Stimulated activated CD4-positive, alpha-beta T cell treated with anti-CD3 and anti-CD28 coated beads, Interleukin-1b, Interleukin-23, amount 100 ng/mL, for 4 hours (primary cell): ENCODE results near the gene NRM.
"Not testable (repeated sequence)": the region's sequence is repeated elsewhere in the genome, so short reads cannot be mapped to it uniquely, and the experiment has no call there.

Source experiments
- DNase-seq, 2 donors: peaks; one replicate each; pipeline ENCODE4 v3.0.0-alpha.2; 2020; ENCODE audit warnings: low read depth in 2 of 2

Gene NRM

DNA sequence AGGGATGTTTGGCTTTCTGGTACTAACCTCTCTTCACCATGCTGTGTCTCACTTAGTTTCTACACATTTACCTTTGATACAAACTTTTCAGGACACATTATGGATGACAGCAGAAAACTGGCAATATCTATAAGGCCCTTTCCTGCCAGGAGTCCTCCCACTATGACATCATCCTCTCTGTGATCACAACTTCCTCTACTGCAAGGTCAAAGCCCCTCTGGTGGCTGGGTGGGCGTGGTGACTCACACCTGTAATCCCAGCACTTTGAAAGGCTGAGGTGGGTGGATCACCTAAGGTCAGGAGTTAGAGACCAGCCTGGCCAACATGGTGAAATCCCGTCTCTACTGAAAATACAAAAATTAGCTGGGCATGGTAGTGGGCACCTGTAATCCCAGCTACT lies 24.5 kb downstream of the NRM start:
- not testable (repeated sequence) for DNase-seq

DNA sequence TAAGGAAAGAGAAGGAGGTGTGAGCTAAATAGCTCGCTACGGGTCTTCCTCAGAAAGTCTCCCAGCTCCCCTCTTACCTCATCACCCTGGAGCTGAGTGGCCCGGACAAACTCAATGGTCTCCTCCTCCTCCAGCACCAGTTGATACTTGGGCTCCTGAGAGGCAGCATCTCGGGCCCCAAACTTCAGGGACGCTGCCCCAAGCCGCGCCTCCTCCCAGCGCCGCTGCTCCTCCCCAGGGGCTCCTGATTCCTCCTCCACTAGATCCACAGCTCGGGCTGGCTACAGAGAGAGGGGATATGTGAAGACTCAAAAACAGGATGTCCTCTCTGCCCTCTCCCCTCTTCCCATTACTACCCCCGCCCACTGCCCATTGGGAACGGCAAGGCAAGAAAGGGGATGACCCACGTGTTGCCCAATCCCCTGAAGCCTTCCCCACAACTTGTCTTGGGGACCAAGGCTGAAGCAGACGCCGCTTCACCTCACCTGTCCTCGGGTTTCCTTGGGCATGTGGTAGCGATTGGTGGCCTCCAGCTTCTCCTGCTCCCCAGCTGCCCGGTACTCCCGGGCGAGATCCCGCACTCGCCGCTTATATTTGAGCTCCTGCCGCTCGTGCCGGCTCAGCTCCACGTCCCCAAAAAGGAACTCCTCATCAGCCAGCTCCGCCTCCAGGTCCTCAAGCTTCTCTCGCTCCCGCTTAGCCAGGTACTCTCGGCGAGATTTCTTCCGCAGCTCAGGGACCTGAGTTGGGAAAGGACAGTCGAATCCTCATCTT lies 25.6 kb downstream of the NRM start:
- no peak for DNase-seq

DNA sequence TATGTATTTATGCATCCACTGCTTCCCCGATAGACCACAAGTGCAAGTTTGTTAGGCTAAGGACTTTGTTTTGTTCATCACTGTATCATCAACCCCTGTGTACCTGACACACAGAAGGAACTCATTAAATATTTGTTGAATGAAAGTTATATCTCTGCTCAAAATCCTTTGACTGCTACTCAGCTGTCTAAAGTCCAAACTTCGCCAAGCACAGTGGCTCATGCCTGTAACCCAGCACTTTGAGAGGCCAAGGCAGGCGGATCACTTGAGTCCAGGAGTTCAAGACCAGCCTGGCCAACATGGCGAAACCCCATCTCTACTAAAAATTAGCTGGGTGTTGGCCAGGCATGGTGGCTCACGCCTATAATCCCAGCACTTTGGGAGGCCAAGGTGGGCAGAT lies 32.9 kb downstream of the NRM start:
- DNase-seq, result not testable (repeated sequence)

DNA sequence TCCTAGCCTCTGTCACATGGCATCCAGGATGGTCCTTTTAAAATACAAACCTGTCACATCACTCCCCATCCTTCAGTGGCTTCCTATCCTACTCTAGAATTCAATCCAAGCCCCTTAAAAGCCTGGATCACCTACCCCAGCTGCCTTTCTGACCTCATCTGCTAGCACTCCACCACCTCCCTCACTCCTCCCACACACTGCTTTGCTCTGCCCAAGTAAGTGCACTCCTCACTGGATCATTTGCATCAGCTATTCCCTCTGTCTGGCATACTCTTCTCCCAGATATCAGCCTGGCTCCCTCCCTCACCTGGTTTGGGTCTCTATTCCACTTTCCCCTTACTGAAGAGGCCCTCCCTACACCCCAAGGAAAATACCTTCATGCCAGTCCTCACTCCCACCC lies 33.3 kb downstream of the NRM start:
- no peak for DNase-seq

DNA sequence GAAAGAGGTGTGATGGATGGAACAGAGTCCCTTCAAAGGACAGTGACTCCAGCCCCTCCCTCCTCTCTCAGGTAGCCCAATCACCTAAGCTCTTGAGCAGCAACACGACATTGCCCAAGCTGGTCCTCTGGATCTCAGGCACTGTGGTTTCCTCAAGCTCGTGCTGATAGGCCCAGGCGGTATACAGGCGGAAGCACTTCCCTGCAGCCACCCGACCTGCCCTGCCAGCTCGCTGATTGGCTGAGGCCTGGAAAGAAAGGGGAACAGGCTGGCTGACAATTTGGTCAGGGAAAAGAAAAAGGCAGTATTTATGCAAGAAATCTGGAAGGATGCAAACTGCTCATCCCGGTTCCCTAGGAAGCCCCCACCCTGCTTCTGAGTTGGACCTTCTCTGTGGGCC lies 34.3 kb downstream of the NRM start:
- no peak for DNase-seq

DNA sequence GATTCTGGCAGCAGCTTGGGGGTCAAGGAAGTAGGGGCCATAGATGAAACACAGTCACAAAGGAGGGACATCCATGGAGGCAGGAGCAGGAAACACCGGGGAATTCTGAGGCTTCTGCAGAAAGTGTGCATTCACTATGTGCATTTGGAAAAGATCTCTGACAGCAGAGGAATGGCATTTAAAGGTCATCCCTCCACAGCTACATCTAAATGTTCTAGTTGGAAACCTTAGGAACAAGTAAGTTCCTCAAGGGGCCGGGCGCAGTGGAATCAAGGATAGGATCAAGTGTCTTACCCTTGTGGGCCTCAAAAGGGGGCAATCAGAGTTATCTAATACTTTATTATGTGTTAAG lies 35.1 kb downstream of the NRM start:
- DNase-seq, result no peak

DNA sequence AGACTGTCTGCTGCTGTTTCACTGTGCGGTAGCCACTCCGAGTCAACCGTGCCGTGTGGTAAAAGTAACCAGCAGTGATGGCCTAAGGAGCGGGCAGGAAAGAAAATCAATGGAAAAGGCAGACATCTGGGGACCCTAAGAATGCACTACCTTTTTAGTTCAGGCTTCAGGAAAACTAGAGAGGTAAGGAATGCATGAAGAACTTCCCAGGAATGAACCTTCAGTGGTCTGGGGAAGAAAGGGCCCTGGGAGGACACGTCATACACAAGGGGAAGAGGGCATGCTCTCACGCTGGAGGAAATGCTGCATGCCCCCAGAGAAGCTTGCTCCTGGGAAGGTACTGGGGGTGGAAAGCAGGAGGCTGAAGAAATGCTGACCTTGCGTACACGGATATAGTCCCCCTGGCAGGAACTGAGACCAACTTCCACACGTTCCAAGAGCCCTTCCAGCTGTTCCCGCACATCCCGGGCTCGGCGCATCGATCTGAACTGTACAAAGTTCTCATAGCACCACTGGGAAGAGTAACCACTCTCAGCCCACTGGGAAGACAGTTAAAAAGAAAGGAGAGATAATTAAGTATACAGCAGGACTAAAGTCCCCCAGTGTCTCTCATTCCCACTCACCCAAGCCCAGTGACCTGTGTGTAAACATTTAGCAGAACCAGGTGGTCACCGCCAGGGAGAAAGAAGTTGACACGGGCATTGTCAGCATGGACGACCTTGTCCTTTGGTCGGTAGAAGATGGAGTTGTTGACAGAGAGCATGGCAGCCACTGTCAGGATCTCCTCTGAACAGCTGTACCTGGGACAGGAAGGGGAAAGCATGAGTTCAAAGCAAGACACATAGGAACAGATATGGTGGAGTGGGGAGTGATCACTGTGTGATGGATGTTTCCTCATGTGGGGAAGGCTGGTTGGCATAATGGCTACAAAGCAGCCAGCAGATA lies 35.7 kb downstream of the NRM start:
- no peak for DNase-seq

DNA sequence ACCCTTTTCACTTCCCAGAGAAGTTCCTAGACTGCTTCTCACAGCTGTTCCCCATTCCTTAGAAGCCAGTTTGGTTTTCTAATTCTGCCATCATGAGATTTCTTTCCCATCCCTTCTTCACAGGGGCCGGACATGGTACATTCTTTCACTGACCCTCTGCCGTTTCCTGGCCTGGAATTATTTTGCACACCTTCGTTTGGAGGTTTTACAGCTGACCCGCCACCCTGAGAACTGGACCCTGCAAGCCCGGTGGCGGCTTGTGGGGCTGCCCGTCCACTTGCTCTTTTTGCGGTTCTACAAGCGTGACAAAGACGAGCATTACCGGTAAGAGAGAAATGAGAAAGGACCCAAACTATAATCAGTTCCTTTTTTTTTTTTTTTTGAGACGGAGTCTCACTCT lies 39.6 kb downstream of the NRM start:
- DNase-seq, result no peak

DNA sequence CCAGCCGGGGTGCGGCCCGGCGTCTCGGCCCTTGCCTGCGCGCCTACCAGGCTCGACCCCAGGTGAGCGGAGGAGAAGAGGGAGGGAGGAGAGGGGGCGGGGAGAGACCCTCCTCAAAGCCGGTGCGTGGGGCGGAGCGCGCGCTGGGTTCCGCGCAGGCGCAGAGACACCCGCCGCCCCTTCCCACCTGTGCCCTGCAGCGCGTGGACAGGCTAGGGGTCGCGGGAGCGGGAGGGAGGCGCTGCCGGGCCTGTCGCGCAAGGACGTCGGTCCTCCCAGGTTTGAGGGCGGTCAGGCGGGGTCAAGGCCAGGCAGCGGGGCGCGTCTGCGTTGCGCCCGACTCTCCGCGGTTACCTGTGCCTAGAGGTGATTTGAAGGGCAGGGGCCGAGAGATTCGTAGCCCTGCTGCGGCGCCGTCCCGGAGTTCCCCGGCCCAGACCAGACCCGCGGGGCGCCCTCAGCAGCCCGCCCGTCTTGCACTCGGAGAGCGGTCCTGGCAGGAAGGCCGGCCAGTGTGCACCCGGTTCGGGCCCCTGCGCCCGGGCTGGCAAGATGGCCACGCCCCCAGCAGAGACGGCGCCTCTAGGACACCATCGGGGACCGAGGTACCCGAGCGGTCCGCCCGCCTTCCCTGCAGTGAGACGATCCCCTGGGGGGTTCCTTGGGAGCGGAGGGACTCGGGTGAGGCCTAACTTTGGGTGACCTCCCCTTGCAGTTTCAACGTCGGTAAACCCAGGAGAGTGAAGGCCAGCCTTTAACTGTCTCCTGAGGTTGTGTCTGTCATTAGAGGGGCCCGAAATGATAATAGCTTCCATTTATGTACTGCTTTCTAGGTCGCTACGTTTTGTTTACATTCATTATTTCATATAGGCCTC lies 43.3 kb downstream of the NRM start:
- DNase-seq, result peak; percentile 66 to 76

DNA sequence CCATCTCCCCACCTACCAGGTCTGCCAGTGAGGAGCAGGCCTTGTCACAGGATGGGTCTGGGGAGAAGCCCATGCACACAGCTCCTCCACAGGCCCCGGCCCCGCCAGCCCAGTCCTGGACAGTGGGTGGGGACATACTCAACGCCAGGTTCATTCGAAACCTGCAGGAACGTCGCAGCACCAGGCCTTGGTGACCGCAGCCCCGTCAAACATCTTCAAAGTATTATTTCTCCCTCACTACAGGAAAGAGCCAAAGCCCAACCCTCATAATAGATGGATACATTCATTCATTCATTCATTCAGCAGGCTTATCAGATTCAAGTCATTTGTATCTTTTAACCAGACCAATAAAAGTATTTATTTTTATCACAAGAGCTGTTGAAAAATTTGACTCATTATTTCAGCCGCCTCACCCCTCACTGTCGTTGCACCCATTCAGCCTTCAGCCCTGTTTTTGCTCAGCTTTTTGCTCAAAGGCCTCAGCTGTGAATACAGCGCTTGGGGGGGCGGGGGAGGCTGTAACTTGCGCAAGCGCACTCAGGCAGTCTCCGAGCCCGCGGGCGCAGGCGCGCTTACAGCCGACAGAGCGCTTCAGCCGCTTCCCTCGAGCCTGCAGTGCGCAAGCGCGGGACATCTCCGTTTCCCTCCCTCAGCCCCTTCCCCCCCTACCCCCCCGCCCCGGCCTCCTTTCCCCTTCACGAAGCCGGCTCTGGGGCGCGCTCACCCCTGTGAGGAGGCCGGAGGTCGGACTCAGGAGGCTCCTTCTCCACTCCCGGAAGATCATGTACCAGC lies 44.1 kb downstream of the NRM start, which contains the start of gene C6orf136:
C6orf136 (plus strand) TSS at position 684 of the 792 bp plus-strand sequence; CDS start at position 783, 99 bp downstream.
- peak; percentile 87 to 90 for DNase-seq

DNA sequence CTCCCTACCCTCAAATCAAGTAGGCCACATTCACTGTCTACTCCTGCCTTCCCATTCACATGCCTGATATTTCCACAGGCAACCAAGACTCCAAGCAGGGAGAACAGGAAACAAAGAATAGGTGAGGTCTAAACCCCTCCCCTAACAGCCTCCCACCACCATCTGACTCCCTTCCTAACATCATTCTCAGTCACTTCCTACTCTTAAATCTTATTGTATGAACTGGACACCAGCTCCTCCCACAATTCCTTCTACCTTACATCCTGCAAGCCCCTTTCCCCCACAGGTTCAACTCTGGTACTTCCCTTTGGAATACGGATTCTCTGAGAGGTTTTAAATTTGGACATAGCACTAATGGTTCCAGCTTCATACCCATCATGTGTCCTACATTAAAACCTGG lies 44.8 kb downstream of the NRM start:
- no peak for DNase-seq

DNA sequence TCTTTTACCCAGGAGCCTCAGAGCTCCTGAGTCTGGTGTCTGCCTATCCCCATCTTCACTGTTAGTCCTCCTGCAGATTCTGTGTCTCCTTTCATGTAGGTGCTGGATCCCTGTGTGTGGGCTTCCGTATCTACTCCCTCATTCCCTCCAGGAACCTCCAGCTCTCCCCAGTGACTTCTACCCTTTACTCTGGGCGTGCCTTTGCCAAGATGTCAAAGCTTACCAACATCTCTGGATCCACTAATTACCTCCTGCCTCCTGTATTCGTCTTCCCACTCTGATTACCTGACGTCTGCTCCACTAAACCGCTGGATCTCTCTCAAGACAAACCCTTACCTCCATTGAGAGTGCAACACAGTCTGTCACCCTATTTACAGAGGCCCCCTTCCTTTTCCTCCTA lies 46.0 kb downstream of the NRM start:
- DNase-seq, result no peak

DNA sequence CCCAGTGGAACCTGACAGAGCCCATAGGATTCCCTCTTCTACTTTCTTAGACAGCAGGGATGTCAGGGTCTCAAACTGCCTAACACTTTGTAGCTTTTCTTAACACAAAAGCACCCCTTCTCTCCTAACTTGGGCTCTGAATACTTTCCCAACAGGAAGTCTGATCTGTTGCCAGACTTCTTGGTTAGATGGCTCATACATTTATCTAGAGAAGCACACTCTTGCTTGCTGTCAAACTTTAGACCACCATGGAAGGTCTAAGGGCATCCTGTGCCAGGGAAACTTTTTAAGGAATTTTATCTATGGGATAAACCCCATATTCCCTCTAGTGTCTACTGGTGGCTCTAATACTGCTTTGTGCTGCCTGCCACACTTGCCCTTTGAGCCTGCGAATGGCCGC lies 47.1 kb downstream of the NRM start:
- no peak for DNase-seq

DNA sequence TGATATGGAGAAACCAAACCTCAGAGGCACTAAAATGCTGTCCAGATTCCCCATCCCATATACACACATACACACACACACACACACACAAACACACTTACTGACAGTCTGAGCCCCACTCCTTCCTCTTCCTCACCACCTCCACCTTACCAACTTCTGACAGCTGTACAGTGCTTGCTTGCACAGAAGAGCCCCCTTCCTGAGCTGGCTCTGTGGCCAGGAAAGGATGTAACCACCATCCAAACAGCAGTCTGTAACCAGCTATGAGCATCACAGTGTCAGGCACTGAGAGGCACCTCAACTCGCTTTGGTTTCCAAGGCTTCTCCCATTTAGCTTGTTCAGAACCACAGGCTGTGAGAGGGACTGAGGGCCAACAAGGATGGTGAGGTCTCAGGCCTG lies 49.7 kb downstream of the NRM start:
- no peak for DNase-seq

DNA sequence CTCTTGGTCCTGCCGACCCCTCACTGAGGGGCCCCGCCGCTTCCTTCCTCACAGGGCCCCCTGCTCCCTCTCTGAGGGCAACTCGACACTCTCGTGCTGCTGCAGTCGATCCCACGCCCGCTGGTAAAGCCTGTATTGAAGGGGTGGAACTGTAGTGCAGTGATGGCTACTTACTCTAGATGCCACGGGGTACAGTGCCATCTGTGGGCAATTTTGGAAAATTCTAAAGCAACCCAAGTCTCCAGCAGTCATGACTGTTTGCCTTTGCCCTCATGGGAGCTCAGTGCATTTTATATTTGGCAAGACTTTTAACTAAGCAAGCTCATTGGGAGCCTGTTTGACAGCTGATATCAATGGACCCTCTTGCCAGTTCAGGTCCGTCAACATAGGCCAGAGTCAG lies 50.3 kb downstream of the NRM start:
- no peak for DNase-seq
